Hematopoietic multipotent progenitor cell treated with erythropoietin and hydrocortisone succinate and interleukin-3 and kit ligand, for 6 days (in vitro differentiated cells): Measurements from ENCODE around the gene CEP295NL.
"Not testable (repeated sequence)": the region's sequence is repeated elsewhere in the genome, so short reads cannot be mapped to it uniquely, and the experiment has no call there.

Experiments
- DNase-seq: peaks from one replicate; pipeline ENCODE4 v3.0.0-alpha.2; 2015

Gene CEP295NL

DNA sequence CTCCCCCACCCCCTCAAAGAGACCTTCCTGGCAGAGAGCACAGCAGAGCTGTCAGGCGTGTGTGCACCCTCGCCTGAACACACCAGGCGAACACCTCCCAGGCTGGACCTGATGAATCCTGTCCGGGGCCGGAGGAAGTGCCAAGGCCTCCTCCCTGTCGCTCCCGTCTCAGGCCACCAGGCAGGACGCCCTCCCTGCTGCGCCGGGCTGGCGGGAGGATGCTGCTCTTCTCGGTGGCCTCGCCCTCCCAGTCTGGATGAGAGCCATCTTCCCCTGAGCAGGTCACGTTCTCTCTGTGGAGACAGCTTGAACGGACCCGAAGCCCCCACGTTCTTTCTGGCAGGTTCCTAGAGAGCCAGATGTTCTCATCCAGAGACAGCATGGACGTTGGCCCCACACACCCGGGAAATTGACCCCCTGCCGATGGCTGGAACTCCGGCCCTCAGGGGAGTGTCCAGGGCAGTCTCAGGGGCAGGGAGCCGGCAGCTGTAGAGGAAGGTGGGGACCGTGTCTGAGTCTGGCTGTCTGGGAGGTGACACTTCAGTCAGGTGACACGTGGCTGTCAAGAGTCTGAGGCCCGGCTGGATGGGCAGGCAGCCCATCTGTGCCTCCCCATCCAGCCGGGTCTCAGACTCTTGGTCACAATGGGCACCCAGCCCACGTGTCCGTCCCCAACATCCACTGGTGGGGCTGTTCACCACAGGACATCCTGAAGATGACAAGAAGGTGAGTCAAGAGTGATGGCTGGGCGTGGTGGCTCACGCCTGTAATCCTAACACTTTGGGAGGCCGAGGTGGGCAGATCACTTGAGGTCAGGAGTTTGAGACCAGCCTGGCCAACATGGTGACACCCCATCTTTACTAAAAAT lies 27.1 kb upstream of the CEP295NL start:
- DNase-seq: no peak

DNA sequence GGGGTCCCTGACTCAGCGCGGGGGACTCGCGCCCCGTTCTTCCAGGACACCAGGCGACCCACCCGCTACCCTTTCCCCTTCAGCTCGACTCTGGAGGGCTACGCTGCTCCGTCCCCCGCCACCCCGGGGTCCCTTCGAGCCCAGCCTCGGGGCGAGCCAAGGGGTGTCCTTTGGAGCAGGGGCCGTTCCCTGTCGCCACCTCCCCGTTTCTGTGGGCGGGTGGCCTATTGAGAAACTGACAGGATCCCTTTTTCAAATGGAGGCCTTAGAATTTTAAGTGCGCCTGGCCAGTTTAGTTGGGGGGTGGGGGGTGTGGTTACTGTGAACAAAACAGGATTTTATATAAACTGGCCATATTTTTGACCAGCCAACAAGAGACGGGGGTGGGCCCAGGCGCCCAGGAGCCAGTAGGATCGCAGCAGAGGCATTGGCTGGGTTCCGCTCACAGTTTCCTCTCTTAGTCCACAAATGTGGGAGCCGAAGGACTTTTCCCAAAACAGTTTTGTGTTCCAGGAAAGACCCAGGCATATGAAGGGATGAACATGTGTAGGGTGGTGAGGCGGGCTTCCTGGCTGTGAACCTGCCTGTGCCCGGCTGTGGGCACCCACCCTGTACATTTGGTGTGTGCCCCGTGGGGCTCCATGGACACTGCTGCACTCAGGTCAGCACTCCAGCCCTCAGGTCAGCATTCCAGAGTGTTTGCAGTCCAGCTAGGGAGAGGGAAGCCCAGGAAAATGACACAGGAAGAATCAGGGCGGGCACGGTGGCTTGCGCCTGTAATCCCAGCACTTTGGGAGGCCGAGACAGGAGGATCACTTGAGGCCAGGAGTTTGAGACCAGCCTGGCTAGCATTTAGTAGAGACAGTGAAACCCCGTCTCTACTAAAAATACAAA lies 22.9 kb upstream of the CEP295NL start:
- no peak for DNase-seq

DNA sequence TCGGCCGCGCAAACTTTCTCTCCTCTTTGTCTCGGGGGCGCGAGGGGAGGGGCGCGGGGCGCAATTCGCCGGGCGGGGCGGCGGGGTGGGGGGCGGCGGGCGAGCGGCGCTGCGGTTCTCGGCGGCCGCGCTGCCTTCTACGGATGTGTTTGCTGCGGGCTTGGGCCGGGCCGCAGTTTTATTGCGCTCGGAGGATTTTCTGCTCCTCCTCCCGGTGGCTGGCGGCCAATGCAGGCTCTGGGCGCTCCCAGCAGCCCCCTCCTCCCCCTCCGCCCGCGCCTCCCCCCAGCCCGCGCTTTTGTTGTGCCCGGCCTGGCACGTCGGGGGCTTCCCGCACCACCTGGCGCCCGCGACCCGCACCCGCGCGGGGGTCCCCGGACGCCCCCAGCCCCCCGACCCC lies 22.2 kb upstream of the CEP295NL start, which contains the start of gene TIMP2:
TSS of gene TIMP2 (minus strand) at position 154 of the 400 bp plus-strand sequence. CDS start 299 bp downstream, outside the sequence.
- peak; percentile 69 for DNase-seq

DNA sequence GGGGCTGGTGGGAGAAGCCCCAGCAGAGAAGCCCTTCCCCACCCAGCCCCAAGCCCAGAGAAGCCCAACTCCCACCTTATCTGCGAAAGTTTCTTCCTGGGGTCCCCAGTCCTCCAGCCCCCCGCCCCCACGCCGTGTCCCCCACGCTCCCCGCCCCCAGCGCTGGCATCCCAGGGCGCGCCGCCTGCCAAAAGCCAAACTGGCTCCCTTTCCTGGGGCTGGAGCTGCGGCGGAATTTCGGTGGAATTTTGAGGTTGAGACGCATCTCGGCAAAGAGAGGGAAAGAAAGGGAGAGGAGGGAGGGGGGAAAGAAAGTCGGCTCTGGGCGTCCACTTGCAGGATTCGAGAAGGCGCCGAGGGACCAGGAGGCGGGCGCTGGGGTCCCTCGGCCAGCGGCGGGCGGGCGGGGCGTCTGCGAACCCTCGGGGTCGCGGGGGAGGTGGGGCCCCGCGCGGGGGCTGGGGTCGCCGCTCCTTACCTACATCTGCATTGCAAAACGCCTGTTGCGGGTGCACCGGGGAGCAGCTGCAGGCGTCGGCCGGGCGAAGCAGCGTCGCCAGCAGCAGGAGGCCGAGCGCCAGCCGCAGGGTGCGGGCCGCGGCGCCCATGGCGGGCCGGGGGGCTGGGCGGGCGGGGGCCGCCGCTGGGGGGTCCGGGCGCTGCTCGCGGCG lies 21.6 kb upstream of the CEP295NL start:
- DNase-seq: no peak

DNA sequence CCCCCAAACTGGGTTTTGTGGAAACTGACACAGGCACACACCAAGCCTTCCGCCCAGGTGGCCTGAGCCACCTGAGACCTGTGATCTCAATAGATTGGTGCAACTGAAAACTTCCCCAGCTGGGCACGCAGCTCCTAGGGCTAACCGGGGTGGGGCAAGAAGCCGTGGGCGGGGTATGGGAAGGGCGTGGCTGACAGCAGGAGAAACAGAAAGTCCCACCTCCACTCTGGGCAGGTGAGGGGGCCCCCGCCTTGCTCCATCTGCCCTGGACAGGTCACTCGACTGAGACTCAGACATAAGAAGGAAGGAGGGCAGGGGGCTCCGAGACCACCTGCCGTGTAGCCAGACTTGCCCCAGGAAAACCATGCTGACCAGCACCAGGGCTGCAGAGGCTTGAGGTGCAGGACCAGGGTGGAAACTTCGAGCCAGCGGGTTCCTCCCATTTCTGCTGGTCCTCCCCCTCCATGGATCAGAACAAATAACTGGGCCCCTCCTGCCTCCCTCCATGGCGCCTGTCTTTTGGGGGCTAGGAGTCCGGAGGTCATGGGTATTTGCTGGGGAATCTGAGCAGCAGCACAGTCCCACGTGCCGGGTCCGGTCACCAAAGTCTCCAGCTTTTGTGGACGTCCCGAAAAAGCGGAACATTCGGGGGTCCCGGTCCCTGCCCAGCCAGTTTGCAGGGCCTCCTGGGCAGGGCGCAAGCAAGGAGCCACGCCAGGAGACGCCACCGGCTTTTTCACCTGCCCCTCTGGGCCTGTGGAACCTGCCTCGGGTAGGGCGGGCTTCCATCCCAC lies 20.9 kb upstream of the CEP295NL start:
- peak; percentile 58 for DNase-seq

DNA sequence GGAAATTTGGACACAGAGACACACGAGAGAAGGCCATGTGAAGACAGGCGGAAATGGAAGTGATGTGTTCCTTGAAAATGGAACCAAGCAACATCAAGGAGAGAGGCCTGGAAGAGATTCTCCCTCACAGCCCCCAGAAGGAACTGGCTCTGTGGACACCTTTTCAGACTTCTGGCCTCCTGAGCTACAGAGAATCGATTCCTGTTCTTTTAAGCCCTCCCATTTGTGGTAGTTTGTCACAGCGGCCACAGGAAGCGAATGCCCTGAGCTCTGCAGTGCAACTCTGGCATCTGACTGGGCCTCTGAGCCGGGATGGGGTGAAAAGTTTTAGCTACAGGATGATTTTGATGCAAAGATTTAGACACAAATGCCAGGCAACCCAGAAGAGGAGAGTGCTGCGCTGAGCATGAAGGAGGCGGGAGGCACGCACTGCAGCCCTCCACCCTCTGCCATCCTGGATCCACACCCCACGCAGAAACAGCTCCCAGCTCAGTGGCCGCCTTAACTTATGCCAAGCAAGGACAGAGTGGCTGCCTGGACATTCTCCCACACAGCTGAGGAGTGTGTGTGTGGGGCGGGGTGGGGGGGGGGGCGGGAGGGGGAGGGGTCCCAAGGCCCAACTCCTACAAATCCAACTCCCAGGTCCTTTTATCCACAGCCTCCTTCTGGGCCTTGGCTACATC lies 20.0 kb upstream of the CEP295NL start:
- DNase-seq: no peak

DNA sequence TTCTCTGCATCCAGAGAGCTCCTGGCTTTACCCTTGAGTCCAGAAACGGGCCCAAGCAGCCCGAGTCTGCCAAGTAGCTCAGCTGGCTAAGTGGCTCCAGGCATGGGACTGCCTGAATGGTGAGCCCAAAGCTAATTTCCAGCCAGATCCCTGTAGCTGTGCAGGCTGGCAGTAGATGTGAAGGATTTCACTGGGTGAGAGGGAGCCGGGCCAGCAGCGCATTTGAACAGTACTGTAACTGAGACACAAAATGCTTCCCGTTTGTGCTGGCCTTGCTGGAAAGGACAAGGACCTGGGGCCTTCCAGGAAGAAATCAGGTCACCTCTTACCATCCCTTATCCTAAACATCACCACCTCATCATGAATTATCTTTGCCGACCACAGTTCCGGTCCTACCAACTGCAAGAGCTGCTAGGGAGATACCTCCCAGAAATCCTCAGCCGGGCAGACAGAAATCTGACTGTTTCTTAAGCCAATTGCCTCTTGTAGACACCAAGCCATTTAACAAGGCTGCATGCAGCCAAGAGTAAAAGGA lies 18.5 kb upstream of the CEP295NL start:
- DNase-seq: no peak

DNA sequence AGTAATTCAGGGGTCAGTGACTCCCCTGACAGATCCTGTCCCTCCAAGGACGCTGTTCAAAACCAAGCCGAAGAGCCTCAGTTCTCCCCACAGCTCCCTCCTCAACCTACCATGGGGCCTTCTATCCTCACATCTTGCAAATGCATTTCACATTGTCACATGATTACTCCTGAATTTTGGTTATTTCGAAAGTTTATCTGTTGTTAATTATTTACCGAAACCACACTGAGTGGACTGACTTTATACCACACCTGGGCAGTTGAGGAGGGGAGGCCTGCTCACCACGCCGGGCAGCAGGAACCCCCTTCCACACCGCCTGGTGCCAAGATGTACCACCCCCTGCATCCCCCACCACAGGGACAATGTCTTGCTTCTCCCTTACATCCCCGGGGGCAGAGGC lies 17.5 kb upstream of the CEP295NL start:
- no peak for DNase-seq

DNA sequence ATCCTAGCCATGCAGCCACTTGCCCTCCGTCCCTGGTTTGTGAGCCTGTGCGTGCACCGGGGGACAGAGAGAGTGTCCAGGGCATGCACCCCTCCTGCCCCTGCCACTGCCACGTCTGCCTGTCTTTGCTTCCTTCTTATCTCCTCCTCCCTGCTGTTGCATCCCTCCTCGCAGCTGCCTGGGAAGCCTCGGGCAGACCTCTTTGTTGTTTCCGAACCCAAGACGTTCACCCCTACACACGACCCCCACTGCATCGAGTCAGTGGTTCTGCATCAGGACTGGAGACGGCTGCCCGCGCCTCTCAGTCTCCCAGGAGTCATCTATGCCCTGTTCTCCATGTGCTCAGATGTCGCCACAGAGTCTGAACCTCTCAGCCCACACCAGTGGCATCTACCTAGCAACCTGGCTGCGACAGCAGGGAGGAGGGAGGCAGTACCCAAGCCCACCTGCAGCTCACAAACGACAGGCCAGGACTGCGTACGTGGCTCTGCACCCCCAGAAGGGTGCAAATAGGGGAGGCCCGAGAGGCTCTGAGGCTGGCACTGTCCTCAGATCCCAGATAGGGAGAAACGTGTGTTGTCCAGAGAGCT lies 17.0 kb upstream of the CEP295NL start:
- DNase-seq: no peak

DNA sequence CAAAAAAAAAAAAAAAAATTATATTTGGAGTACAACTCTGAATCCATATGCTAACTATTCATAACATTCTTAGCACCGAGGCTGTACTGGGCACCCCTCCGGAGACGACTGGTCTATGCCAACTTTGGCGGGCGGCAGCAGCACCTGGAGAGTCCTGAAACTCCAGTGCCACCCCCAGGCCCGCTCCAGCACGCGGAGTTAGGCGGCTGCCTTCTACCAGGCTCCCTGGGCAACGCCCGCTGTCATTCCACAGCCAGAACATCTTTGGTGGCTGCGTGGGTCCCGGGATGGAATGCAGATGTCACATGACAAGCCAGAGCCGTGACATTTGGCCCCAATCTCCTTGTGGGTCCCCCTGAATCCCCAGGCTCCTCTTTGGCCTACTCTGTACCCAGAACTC lies 16.0 kb upstream of the CEP295NL start:
- DNase-seq: no peak

DNA sequence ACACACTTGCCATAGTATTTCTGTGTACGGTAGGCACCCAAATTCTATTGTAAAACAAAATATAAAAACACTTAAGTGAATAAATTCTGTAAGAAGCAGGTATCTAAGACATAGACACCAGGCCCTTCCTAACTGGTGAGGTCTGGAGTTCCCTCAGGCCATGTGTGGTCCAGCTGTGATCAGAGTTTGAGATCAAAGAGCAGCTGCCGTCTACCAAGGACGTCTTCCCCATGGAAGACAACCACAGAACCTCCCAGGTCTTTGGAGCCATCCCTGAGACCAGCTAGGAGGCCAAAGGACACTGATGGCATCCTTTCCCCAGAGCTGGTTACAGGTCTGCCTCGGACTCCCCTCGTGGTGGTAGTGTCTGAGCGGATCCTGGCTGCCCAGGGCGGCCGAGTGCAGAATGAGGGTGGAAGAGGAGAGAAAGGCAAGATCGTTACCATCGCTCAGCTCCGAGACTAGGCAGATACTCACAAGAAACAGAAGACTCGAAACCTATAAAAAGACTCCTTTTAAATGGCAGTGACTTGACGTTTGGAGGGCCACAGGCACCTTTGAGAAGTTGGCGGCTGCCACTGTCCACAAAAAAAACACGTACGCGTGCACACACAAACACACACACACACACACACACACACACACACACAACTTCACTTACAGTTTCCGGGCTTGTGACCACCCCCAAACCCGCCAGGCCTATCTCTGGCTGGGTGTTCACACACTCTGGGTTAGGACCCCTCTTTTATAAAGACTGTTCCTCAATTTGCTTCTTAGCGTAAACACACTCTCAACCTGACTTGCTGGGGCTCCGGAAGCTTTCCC lies 14.7 kb upstream of the CEP295NL start:
- DNase-seq: no peak

DNA sequence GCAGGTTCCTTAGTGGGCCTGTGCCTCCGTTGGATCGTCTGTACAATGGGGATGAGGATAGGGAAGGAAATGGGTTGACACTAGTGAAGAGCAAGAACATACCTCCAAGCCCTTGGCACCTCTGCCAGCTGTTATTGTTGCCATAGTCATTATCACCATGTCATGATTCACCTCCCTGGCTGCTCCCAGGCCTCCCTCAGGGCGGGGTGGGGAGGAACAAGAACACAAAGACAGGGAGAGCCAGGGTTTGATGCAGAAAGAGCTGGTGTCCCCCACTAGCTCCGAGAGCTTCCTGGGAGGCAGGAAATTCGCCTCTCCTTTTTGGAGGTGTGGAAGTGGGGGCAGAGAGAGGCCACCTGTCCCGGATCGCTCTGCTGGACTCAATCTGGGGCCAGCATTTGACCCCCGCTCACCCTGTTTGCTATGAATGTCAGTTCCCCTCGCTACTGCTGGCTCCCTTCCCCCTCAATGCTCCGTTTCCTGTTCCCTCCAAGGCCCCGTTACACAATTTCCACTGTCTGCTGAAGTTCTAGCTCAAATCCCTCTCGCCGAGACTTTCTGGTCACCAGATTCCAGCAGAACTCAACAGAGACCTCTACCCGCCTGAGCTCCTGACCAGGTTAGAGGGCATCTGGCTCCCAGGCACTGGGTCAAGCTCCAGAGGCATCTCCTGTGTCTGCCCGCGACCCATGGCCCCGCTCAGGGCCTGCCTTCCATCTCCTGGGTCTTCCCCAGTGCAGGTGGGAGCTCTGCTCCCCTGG lies 13.1 kb upstream of the CEP295NL start:
- peak; percentile 70 for DNase-seq

DNA sequence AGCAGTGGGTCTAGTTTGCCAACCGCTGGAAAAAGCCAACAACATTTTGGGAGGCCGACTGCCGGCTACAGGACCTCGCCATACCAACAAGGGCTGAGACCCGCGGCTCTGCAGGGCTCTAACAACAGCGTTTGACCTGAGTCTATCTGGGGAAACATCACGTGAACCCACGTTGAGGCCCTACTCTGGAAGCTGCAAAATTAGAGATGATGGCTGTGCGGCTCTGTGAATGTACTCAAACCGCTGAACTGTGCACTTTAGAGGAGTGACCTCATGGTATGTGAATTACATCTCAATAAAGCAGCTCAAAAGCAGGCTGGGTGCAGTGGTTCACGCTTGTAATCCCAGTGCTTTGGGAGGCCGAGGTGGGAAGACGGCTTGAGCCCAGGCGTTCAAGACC lies 10.1 kb upstream of the CEP295NL start:
- no peak for DNase-seq

DNA sequence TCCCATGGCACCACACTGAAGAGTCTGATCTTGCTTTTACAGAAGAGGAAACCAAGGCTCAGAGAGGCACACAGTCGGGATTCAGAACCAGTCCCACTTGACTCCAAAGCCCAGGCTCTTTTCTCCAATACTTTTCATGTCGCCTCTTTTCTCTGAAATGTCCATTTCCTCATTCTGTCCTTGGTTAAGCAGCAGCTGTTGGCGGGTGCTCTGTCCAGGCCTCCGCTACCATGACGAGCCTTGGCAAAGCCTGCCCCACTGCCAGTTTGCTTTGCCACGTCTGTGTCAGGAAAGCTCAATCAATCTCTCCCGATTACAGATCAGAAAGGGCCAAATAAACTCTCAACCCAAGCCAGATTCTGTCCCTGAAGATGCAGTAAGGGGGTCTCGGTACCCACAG lies 9.1 kb upstream of the CEP295NL start:
- DNase-seq: no peak

DNA sequence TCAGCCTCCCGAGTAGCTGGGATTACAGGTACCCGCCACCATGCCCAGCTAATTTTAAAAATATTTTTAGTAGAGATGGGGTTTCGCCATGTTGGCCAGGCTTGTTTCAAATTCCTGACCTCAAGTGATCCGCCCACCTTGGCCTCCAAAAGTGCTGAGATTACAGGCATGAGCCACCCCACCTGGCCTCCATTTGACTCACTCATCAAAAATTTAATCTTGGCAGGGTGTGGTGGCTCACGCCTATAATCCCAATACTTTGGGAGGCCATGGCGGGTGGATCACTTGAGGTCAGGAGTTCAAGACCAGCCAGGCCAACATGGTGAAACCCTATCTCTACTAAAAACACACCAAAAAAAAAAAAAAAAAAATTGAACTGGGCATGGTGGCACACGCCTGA lies 8.5 kb upstream of the CEP295NL start:
- DNase-seq: not testable (repeated sequence)

DNA sequence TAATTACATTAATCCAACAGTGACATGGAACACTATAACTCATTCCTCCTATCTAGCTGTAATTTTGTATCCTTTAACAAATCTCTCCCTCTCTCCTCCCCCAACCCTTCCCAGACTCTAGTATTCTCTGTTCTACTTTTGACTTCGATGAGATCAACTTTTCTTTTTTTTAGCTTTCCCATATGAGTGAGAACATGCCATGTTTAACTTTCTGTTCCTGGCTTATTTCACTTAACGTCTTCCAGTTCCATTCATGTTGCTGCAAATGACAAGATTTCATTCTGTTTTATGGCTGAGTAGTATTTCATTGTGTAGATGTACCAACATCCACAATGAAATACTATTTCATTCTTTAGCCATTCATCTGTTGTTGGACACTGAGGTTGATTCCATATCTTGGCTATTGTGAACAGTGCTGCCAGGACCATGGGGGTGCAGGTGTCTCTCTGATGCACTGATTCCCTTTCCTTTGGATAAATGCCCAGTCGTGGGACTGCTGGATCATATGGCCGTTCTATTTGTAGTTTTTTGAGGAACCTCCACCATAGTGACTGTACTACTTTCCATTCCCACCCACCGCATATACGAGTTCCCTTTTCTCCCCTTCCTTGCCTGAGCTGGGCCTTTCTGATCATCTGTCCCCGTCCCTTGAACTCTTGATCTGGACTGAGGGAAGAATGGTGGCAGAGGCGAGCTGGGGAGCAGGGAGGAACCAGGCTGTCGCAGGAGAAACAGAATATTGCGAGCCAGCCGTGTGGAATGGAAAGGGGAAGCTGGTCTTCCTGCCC lies 7.7 kb upstream of the CEP295NL start:
- no peak for DNase-seq

DNA sequence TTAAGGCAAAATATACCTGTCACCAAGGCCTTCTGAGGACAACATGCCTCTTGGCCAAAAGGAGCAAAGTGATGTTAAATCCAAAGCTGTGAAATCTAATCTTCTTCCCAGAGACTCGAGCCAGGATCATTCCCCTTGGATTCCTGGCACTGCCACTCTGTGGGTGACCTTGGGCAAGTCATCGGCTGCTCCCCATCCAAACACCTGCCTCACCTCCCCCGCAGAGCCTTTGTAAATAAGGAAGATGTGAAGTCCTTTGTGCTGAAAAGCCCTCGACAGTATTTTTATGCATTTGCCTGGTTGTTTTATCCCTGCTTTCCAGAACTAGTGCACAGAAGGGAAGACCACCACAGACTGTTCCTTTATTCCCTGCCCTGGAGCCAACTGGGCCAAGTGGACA lies 5.4 kb upstream of the CEP295NL start:
- no peak for DNase-seq

DNA sequence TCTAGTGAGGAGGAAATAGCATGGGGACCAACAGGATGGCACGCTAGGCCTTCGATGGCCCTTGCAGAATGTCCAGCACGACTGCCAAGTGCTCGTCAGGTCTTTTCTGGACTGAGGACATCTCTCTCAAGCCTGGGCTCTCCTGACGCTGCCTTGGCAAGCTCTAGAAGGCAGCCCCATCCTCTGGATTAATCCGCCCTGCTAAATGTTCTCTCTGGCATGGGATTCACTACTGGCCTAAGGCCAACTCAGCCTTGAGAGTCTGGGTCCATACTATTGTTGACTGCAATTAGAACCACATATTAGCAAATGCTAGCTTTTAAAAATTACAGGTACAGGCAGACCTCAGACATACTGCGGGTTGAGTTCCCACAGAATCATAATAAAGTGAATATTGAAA lies 2.5 kb upstream of the CEP295NL start:
- DNase-seq: no peak

DNA sequence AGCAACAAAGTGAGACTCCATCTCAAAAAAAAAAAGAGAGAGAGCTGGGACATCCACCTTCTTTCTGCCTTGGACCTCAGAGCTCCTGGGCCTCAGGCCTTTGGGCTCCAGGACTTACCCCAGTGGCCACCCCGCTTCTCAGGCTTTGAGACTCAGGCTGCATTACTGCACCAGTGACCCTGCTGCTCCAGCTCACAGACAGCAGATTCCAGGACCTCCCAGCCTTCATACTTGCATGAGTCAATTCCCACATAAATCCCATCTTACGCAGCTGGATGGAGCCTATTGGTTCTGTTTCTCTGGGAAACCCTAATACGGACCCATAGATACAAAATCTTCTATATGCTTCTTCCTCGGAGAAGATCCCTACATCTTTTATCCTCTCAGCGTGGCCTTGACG lies 2.1 kb upstream of the CEP295NL start:
- DNase-seq: no peak
